ENCODE measurements around the gene HMGCS1. TPM values are rescaled to one million over a fixed set of nuclear protein-coding genes. Genes with fewer than 3 reads are reported as not detected.

The HMGCS1 gene
- total and polyA plus RNA-seq, 2 experiments from 2014 or later: 84.1 to 105 TPM

DNA sequence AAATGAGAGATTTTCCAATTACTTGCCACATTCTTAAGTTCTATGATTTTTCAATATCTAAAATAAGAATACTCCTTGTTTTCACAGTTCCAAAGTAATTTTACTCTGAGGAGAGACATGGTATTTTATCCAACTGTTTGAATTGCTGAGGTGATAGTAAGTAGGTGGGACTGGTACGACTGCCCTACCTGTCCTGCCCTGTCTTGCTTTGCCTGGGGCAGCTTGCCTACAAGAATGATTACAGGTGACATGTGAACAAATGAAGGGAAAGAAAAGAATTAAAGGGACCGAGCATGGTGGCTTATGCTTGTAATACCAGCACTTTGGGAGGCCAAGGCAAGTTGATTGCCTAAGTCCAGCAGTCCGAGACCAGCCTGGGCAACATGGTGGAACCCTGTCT, 41.6 kb upstream of the HMGCS1 start:
- Histone ChIP-seq H3K36me3 (no peaks in the 10 kb centered on the region), H3K4me1 (ENCODE audit: low read depth) (peaks cover 12% of the 10 kb centered on the region), H3K9me3 (ENCODE audit: low read depth) (no peaks in the 10 kb centered on the region), H3K4me3 (no peak overlapping the region), H3K27ac (no peak overlapping the region), H3K27me3 (no peaks in the 10 kb centered on the region)
- TF ChIP-seq, protein P1, sequence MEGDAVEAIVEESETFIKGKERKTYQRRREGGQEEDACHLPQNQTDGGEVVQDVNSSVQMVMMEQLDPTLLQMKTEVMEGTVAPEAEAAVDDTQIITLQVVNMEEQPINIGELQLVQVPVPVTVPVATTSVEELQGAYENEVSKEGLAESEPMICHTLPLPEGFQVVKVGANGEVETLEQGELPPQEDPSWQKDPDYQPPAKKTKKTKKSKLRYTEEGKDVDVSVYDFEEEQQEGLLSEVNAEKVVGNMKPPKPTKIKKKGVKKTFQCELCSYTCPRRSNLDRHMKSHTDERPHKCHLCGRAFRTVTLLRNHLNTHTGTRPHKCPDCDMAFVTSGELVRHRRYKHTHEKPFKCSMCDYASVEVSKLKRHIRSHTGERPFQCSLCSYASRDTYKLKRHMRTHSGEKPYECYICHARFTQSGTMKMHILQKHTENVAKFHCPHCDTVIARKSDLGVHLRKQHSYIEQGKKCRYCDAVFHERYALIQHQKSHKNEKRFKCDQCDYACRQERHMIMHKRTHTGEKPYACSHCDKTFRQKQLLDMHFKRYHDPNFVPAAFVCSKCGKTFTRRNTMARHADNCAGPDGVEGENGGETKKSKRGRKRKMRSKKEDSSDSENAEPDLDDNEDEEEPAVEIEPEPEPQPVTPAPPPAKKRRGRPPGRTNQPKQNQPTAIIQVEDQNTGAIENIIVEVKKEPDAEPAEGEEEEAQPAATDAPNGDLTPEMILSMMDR (IDR thresholded peaks at IDR 0.05; ENCODE audit: low read depth, low read length): no peak
- DNase-seq (ENCODE audit: low read depth in 1 of 2, low spot score in 1 of 2): no peak

DNA sequence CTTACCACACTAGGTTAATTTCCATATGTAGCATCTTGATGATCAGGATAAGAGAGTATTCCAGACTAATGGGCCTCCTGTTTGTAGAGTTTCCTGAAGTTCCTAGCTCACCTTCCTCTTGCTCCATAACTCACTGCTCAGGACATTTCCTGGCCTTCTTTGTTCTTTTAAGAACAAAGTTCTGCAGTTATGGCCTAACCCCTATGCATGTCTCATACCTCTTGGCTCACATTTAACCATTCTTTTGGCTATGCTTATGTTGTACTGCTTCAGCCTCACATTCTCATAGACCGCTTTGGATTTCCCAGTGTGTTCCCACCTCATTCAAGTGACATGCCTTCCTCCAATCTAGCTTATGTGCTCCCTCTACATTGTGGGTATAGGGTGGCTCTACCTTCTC, 40.5 kb upstream of the HMGCS1 start:
- H3K27ac ChIP-seq: no peak overlapping the region
- H3K4me3 ChIP-seq: no peak overlapping the region
- DNase-seq (ENCODE audit: low read depth in 1 of 2, low spot score in 1 of 2): no peak
- TF ChIP-seq, protein P1 (IDR thresholded peaks at IDR 0.05; ENCODE audit: low read depth, low read length): no peak
- no peaks in the 10 kb centered on the region for H3K27me3 ChIP-seq
- H3K4me1 ChIP-seq (ENCODE audit: low read depth): peaks cover 14% of the 10 kb centered on the region
- H3K9me3 ChIP-seq (ENCODE audit: low read depth): no peaks in the 10 kb centered on the region
- no peaks in the 10 kb centered on the region for H3K36me3 ChIP-seq

DNA sequence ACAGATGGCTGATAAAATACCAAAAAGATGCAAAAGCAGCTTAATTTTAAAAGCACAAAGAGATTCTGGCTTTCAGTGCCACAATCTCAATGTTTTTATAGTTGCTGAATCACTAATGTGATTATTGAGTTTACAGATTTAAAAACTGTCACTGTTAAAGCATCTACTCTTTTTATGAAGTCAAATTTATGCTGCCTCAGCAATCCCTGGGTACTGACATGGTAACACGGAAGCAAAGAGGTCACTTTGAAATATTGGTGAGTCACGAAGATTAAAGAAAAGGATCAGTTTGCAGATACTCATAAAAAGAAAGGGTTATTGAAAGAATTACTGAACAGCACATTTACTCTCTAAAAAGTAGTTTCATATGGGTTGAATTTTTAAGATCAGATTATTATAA, 39.7 kb upstream of the HMGCS1 start:
- Histone ChIP-seq H3K9me3 (ENCODE audit: low read depth) (no peaks in the 10 kb centered on the region), H3K36me3 (no peaks in the 10 kb centered on the region), H3K27ac (no peak overlapping the region), H3K27me3 (no peaks in the 10 kb centered on the region), H3K4me1 (ENCODE audit: low read depth) (peaks cover 18% of the 10 kb centered on the region), H3K4me3 (no peak overlapping the region)
- no peak for DNase-seq (ENCODE audit: low read depth in 1 of 2, low spot score in 1 of 2)
- TF ChIP-seq, protein P1 (IDR thresholded peaks at IDR 0.05; ENCODE audit: low read depth, low read length): no peak

DNA sequence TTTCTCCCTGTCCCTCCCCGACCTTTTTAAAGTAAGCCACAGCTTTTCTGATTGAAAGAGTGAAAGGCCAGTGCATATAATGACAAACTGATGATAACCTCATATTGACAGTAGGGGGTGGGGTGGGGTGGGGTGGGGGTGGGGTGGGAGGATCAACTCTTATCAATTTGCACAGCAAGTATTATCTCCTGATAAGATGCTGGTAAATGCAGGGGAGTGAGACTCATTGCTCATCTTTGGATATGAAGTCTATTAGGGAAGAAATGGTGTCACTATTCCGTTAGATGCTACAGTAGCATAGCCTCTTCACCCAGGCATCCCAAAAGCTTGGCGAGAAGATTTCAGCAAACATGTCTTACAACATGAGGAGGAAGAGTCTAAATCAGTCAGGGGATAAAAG, 38.9 kb upstream of the HMGCS1 start:
- DNase-seq (ENCODE audit: low read depth in 1 of 2, low spot score in 1 of 2): no peak
- Histone ChIP-seq H3K27me3 (no peaks in the 10 kb centered on the region), H3K27ac (no peak overlapping the region), H3K4me3 (no peak overlapping the region), H3K9me3 (ENCODE audit: low read depth) (no peaks in the 10 kb centered on the region), H3K36me3 (no peaks in the 10 kb centered on the region), H3K4me1 (ENCODE audit: low read depth) (peaks cover 10% of the 10 kb centered on the region)
- TF ChIP-seq, protein P1 (IDR thresholded peaks at IDR 0.05; ENCODE audit: low read depth, low read length): no peak

DNA sequence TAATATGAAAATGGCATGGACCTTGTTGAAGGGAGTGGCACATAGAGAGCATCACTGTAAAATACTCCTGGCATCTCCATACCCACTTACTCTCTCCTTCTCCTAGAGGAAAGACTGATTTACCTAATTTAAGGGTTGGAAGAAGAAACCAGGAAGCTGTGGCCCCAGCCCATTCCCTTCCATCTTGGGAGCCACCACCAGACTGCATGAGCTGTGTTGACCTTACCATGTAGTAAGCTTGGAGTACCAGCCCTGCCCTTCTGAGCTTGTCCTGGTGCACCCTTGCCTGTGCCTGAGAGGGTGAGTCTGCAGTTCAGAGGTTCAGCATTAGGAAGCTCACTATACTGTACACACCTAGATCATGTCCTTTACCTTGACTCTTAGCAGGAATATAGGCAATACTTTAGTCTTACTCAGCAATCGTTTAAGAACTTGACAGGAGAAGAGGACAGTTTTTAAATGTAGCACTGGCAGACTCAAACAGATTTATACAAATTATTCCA, 35.7 kb upstream of the HMGCS1 start:
- H3K9me3 ChIP-seq (ENCODE audit: low read depth): no peaks in the 10 kb centered on the region
- no peak for DNase-seq (ENCODE audit: low read depth in 1 of 2, low spot score in 1 of 2)
- no peak overlapping the region for H3K4me3 ChIP-seq
- no peak overlapping the region for H3K27ac ChIP-seq
- H3K27me3 ChIP-seq: no peaks in the 10 kb centered on the region
- no peaks in the 10 kb centered on the region for H3K36me3 ChIP-seq
- H3K4me1 ChIP-seq (ENCODE audit: low read depth): peaks cover 8% of the 10 kb centered on the region
- TF ChIP-seq, protein P1 (IDR thresholded peaks at IDR 0.05; ENCODE audit: low read depth, low read length): no peak

DNA sequence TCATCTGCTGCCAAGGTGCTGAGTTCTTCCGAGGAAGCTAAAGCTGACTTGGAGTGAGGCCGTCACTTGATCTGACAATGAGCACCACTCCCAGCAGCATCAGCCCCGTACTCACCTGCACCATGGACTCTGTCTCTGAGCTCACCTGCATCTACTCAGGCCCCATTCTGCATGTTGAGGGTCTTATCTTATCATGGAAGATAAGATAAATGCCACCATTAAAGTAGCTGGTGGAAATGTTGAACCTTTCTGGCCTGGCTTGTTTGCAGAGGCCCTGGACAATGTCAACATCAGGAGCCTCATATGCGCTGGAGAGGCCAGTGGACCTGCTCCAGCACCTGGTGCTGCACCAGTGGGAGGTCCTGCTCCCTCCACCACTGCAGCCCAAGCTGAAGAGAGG, 35.0 kb upstream of the HMGCS1 start:
- Histone ChIP-seq H3K4me3 (no peak overlapping the region), H3K27me3 (no peaks in the 10 kb centered on the region), H3K27ac (no peak overlapping the region), H3K4me1 (ENCODE audit: low read depth) (peaks cover 8% of the 10 kb centered on the region), H3K9me3 (ENCODE audit: low read depth) (no peaks in the 10 kb centered on the region), H3K36me3 (no peaks in the 10 kb centered on the region)
- TF ChIP-seq, protein P1 (IDR thresholded peaks at IDR 0.05; ENCODE audit: low read depth, low read length): no peak
- DNase-seq (ENCODE audit: low read depth in 1 of 2, low spot score in 1 of 2): no peak

All from cardiac muscle cell (in vitro differentiated cells and primary cell).